GM21723 (cell line): ENCODE measurements around the gene DAAM1.

Experiments
- ATAC-seq: cut with Tn5 transposase; IDR thresholded peaks from one replicate; pipeline ENCODE4 v1.9.1; 2021; ENCODE audit warnings: mild to moderate bottlenecking, moderate library complexity; ENCODE audit not compliant: unreplicated experiment

The DAAM1 gene

GRCh38 chr14:59309291-59309900 is 120.9 kb downstream of the DAAM1 start:
- no peak for ATAC-seq

- no peak for ATAC-seq
Measured at GRCh38 chr14:59310633-59311032, 122.2 kb downstream of the DAAM1 start.

- ATAC-seq = no peak
Measured at GRCh38 chr14:59311723-59312122, 123.3 kb downstream of the DAAM1 start.

GRCh38 chr14:59313144-59313651 is 124.7 kb downstream of the DAAM1 start:
- peak; percentile 62 for ATAC-seq

GRCh38 chr14:59313658-59314608 is 125.5 kb downstream of the DAAM1 start:
- ATAC-seq = no peak

- no peak for ATAC-seq
Measured at GRCh38 chr14:59314953-59315599, 126.6 kb downstream of the DAAM1 start.

- no peak for ATAC-seq
Measured at GRCh38 chr14:59316151-59316830, 127.8 kb downstream of the DAAM1 start.

GRCh38 chr14:59317346-59317745 is 128.9 kb downstream of the DAAM1 start:
- no peak for ATAC-seq

GRCh38 chr14:59317798-59318505 is 129.5 kb downstream of the DAAM1 start:
- ATAC-seq = no peak

- ATAC-seq = no peak
Measured at GRCh38 chr14:59318908-59319307, 130.4 kb downstream of the DAAM1 start.

- ATAC-seq = no peak
Measured at GRCh38 chr14:59320361-59320760, 131.9 kb downstream of the DAAM1 start.

GRCh38 chr14:59320763-59321625 is 132.5 kb downstream of the DAAM1 start:
- ATAC-seq = no peak

GRCh38 chr14:59321626-59321949 is 133.1 kb downstream of the DAAM1 start:
- ATAC-seq = no peak

GRCh38 chr14:59325906-59326305 is 137.4 kb downstream of the DAAM1 start:
- ATAC-seq = no peak

GRCh38 chr14:59328454-59328853 is 140.0 kb downstream of the DAAM1 start:
- ATAC-seq = no peak

GRCh38 chr14:59330455-59330854 is 142.0 kb downstream of the DAAM1 start:
- peak; percentile 90 for ATAC-seq

- no peak for ATAC-seq
Measured at GRCh38 chr14:59331217-59331616, 142.8 kb downstream of the DAAM1 start.

- no peak for ATAC-seq
Measured at GRCh38 chr14:59332727-59333126, 144.3 kb downstream of the DAAM1 start.

GRCh38 chr14:59333235-59333634 is 144.8 kb downstream of the DAAM1 start:
- ATAC-seq = no peak
